NCI-H446 (cell line): ENCODE results near the gene MAB21L2.

ENCODE experiments used
- DNase-seq, 2 experiments: peaks; one replicate each; lab custom pipeline; 2025; lab: John Stamatoyannopoulos, UW

MAB21L2 gene

DNA sequence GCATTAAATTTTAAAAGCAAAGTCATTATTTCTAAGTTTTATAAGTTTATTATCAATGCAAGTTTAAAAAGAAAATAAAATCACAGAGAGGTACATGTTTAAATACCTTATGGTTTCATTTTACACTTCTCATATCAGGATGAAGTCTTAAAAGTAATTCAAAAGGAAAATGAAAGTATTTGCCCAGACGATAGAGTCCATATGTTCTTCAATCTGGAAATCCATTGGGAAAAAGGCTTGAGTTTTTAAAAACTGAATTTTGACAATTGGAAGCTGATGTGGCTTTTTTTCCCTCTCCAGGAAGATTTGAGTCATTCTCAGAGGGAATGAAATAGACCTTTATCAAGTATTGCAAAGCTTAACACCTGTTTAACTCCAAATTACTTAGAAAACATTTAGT, 37.1 kb downstream of the MAB21L2 start:
- DNase-seq = no peak

DNA sequence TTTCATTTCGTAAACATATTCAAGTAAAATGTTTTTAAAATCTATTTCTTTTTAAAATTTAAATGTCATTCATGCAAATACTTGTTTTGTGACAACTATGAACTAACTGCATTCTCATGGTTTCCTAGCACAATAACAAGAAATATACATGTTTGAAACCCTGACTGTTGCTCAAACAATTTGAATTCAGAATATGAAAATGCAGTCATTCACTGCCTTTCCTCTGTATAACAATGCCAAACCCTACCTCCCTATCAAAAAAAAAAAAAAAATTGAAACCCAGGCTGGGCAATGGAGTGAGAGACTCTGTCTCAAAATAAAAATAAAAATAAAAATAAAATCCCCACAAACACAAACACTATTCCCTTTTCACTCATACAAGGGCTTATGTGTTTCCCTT, 42.1 kb downstream of the MAB21L2 start:
- no peak for DNase-seq

DNA sequence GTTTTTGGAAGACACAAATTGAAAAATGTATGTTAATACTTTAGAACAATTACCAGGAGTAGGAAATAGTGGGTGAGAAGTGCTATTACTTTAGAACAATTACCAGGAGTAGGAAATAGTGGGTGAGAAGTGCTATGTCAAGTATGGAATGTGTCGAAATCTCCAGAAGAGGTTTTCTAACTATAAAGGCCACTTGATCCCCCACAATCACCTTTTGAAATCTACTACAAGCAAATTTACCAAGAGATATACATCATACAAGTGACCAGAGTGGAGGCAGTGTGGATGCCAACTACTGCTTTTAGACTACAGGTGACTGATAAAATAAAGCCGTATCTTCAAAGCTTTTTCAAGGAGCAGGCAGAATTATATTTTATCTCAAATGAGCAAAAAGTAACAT, 43.1 kb downstream of the MAB21L2 start:
- DNase-seq = no peak

DNA sequence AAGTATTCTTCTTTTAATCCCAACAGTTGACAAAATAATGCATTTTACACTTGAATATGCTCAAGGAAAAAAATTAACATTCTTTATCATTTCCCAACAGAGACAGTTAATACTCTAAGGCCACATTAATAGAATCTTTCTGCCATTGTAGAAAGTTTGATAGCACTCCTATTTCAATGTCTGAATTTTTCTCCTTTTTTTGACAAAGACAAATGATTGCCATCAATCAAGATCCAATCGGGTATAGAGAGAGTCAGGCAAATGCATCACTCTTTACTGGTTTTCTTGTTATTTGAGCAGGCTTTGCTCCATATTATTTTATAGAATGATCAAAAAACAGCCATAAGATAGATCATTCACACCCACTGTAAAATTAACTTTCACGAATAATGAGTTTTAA, 46.1 kb downstream of the MAB21L2 start:
- no peak for DNase-seq

- no peak for DNase-seq
Observed at GRCh38 chr4:150632639-150633038, 50.7 kb downstream of the MAB21L2 start.
